ENCODE data around the gene TAAR1. TPM values are rescaled to one million over a fixed set of nuclear protein-coding genes. Genes with fewer than 3 reads are reported as not detected.

The TAAR1 gene
- total RNA-seq, 1 experiment from 2014 or later, result not detected

DNA sequence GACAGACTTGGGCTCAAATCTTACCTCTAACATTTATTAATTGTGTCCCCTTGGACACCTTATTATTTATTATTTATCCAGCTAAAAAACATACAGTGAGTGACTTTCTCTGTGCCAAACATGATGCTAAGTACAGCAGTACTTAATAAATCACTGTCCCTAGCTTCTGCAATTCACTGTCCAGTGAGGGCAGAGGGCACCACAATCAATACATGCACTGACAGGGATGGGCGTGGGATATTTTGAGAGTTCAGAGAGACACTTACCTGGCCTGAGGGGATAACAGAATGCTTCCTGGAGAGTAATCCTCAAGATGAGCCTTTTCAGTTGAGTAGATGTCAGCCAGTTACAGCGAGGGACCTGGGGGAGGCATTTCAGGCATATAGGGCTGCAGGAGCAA lies 25.6 kb downstream of the TAAR1 start:
- no TSS peak for BruUV-seq (replicated peaks)
- intact Hi-C loops (cut with micrococcal nuclease), result no loop called here
- TF ChIP-seq, protein P1, sequence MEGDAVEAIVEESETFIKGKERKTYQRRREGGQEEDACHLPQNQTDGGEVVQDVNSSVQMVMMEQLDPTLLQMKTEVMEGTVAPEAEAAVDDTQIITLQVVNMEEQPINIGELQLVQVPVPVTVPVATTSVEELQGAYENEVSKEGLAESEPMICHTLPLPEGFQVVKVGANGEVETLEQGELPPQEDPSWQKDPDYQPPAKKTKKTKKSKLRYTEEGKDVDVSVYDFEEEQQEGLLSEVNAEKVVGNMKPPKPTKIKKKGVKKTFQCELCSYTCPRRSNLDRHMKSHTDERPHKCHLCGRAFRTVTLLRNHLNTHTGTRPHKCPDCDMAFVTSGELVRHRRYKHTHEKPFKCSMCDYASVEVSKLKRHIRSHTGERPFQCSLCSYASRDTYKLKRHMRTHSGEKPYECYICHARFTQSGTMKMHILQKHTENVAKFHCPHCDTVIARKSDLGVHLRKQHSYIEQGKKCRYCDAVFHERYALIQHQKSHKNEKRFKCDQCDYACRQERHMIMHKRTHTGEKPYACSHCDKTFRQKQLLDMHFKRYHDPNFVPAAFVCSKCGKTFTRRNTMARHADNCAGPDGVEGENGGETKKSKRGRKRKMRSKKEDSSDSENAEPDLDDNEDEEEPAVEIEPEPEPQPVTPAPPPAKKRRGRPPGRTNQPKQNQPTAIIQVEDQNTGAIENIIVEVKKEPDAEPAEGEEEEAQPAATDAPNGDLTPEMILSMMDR (IDR thresholded peaks at IDR 0.05; ENCODE audit: unreplicated experiment), result no peak
- Mint-ChIP-seq H3K27ac (ENCODE audit: low read depth, unreplicated experiment) (no peak overlapping the region), H3K36me3 (ENCODE audit: insufficient read depth, unreplicated experiment) (peaks cover 6% of the 10 kb centered on the region), H3K4me3 (ENCODE audit: unreplicated experiment) (no peak overlapping the region), H3K4me1 (ENCODE audit: insufficient read depth, unreplicated experiment) (no peaks in the 10 kb centered on the region), H3K27me3 (ENCODE audit: insufficient read depth, unreplicated experiment) (peaks cover 82% of the 10 kb centered on the region), H3K9me3 (ENCODE audit: unreplicated experiment) (peaks cover 3% of the 10 kb centered on the region)
- POLR2A ChIA-PET, result interaction anchor here (0.5 to 0.6 kb wide), 2 partner anchors 108 to 295 kb away, joined by 3 read pairs; no protein-coding TSS in a partner anchor
- no peak for DNase-seq (ENCODE audit: unreplicated experiment)
- CTCF ChIA-PET, result interaction anchor here (0.9 to 1.0 kb wide), 2 partner anchors 37 to 103 kb away, joined by 3 to 4 read pairs; no protein-coding TSS in a partner anchor

DNA sequence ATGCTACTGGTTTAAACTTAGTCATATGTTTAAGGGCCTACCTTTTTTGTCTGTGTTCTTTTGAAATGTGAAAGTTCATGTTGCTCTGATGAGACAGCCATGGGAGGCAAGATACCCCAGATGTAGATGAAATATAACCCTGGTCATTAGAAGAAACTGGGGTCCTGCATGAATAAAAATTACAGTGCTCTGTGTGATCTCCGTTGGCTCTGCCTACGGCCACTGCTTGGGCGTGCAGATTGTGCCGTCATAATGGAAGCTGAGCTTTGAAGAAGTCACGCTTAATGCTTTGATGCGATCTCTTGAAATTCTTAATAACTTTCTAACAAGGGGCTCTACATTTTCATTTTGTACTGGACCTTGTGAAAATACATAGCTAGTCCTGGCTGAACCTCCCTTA lies 34.8 kb downstream of the TAAR1 start, which contains the start of gene TAAR2:
Gene TAAR2, minus strand, starts transcription at position 101 of the 400 bp plus-strand sequence. Its CDS starts 0 bp downstream, at position 101.
- DNase-seq (ENCODE audit: unreplicated experiment), result no peak
- Mint-ChIP-seq H3K36me3 (ENCODE audit: insufficient read depth, unreplicated experiment) (no peaks in the 10 kb centered on the region), H3K4me1 (ENCODE audit: insufficient read depth, unreplicated experiment) (no peaks in the 10 kb centered on the region), H3K27ac (ENCODE audit: low read depth, unreplicated experiment) (no peak within 1 kb of the TSS), H3K27me3 (ENCODE audit: insufficient read depth, unreplicated experiment) (peaks cover 45% of the 10 kb centered on the region), H3K9me3 (ENCODE audit: unreplicated experiment) (peaks cover 9% of the 10 kb centered on the region), H3K4me3 (ENCODE audit: unreplicated experiment) (no peak within 1 kb of the TSS)
- intact Hi-C loops (cut with micrococcal nuclease), result no loop called here
- TF ChIP-seq, protein P1 (IDR thresholded peaks at IDR 0.05; ENCODE audit: unreplicated experiment), result no peak
- CTCF ChIA-PET, result no interaction called here
- POLR2A ChIA-PET, result no interaction called here
- BruUV-seq (replicated peaks), result no TSS peak

DNA sequence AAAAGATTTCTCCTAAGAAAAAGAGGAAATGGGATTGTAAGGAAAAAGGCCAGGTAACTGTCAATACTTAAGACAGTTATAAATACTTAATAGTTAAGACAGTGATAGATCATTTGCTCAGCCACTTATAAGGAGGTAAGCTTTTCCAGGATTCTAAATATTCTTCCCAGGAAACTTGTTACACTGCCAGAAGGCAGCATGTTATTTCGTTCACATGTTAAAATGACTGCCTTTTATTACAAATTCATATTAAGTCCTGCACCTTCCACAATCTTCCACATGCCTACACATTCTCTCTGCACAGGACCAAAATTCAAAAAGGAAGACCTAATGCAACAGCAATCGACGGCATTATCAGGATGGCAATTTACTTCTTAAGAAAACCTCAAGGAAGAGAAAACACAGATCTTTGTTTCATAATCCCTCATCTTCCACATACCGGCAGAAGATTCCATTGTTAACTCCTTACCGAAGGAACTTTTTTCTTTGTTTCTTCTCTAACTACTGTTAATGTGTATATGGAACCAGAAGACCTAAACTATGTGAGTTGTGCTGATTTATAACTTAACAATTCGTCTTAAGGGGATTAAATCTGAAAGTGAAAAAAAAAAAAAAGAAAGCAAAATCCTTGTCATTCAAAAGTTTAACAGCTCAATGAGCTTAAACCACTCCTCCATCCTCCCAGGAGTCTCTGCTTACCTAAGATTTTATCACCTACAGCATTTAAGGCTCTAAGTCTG lies 35.7 kb downstream of the TAAR1 start:
- no peak for DNase-seq (ENCODE audit: unreplicated experiment)
- no peak overlapping the region for H3K27ac Mint-ChIP-seq (ENCODE audit: low read depth, unreplicated experiment)
- H3K36me3 Mint-ChIP-seq (ENCODE audit: insufficient read depth, unreplicated experiment), result no peaks in the 10 kb centered on the region
- BruUV-seq (replicated peaks), result no TSS peak
- intact Hi-C loops (cut with micrococcal nuclease), result no loop called here
- H3K9me3 Mint-ChIP-seq (ENCODE audit: unreplicated experiment), result peaks cover 6% of the 10 kb centered on the region
- H3K4me1 Mint-ChIP-seq (ENCODE audit: insufficient read depth, unreplicated experiment), result no peaks in the 10 kb centered on the region
- H3K4me3 Mint-ChIP-seq (ENCODE audit: unreplicated experiment), result no peak overlapping the region
- peaks cover 40% of the 10 kb centered on the region for H3K27me3 Mint-ChIP-seq (ENCODE audit: insufficient read depth, unreplicated experiment)
- ChIA-PET CTCF (interaction anchor here (0.7 kb wide), 1 partner anchor 33 kb away, joined by 3 read pairs; no protein-coding TSS in a partner anchor), POLR2A (no interaction called here)
- TF ChIP-seq, protein P1 (IDR thresholded peaks at IDR 0.05; ENCODE audit: unreplicated experiment), result no peak

DNA sequence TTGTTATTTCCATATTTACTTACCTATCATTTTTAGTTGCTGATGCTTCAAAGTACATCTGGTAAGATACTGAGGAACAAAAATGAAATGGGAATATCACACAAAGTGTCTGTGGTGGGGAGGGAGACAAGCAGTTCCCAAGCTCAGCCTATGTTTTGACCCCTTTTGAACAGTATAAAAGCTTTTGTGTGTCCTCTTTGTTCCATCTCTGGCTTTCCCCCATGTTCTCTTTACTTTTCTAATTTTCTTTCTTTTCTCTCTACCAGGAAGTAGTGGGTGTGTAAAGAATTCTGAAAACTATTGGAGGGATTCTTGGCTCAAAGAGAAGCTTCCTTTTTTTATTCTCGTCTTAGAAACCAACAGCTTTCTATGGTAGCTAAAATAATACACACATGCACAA lies 42.3 kb downstream of the TAAR1 start:
- ChIA-PET POLR2A (interaction anchor here (0.7 kb wide), 2 partner anchors 99 to 196 kb away, joined by 3 read pairs; no protein-coding TSS in a partner anchor), CTCF (interaction anchor here (0.8 to 1.3 kb wide), 4 partner anchors 18 to 52 kb away, joined by 3 read pairs; no protein-coding TSS in a partner anchor)
- intact Hi-C loops (cut with micrococcal nuclease), result no loop called here

More for the DNA sequence above, 42.3 kb downstream of the TAAR1 start:
- H3K4me1 Mint-ChIP-seq (ENCODE audit: insufficient read depth, unreplicated experiment), result peaks cover 5% of the 10 kb centered on the region
- H3K9me3 Mint-ChIP-seq (ENCODE audit: unreplicated experiment), result no peaks in the 10 kb centered on the region
- no peak for DNase-seq (ENCODE audit: unreplicated experiment)
- no peak overlapping the region for H3K4me3 Mint-ChIP-seq (ENCODE audit: unreplicated experiment)
- H3K27me3 Mint-ChIP-seq (ENCODE audit: insufficient read depth, unreplicated experiment), result peaks cover 16% of the 10 kb centered on the region
- H3K36me3 Mint-ChIP-seq (ENCODE audit: insufficient read depth, unreplicated experiment), result no peaks in the 10 kb centered on the region
- H3K27ac Mint-ChIP-seq (ENCODE audit: low read depth, unreplicated experiment), result no peak overlapping the region
- TF ChIP-seq, protein P1 (IDR thresholded peaks at IDR 0.05; ENCODE audit: unreplicated experiment), result no peak
- no TSS peak for BruUV-seq (replicated peaks)
